LNCAP (cell line): ENCODE measurements around the gene S1PR5.
A peak's percentile ranks its signal among the peaks of the same experiment; 100 is the strongest.

Experiments
- CTCF ChIP-seq: fragments of 450-650 bp; IDR thresholded peaks from 2 replicates; pipeline ENCODE4 v1.5.1; 2017; ENCODE audit warnings: mild to moderate bottlenecking

S1PR5 gene

GRCh38 chr19:10517361-10517759, at the start of gene S1PR5:
Gene S1PR5 (minus strand): TSS chr19:10517447. CDS start chr19:10515011, 2,436 bp downstream.
- TF ChIP-seq CTCF, result no peak

GRCh38 chr19:10566658-10567410, 49.6 kb upstream of the S1PR5 start:
- no peak for TF ChIP-seq CTCF

- TF ChIP-seq CTCF, result no peak
Observed at GRCh38 chr19:10566408-10566657, 49.1 kb upstream of the S1PR5 start.

GRCh38 chr19:10565567-10566407, 48.5 kb upstream of the S1PR5 start, which contains the start of gene KRI1:
Gene KRI1 (minus strand): TSS chr19:10566010. CDS start chr19:10565999, 11 bp downstream.
- no peak for TF ChIP-seq CTCF

- TF ChIP-seq CTCF, result peak; percentile 43
Observed at GRCh38 chr19:10565028-10565566, 47.9 kb upstream of the S1PR5 start.

GRCh38 chr19:10562609-10563008, 45.4 kb upstream of the S1PR5 start:
- no peak for TF ChIP-seq CTCF

- TF ChIP-seq CTCF, result no peak
Observed at GRCh38 chr19:10560154-10560553, 42.9 kb upstream of the S1PR5 start.
